Left lobe of liver (tissue), 2 donors: ENCODE measurements around the gene CNST. TPM values are rescaled to one million over a fixed set of nuclear protein-coding genes. Genes with fewer than 3 reads are reported as not detected.
A peak's percentile ranks its signal among the peaks of the same experiment; 100 is the strongest.
"Not testable (repeated sequence)": the region's sequence is repeated elsewhere in the genome, so short reads cannot be mapped to it uniquely, and the experiment has no call there.

Experiments
- ATAC-seq: fragments of 200-7000 bp; cut with Tn5 transposase; one replicate; pipeline ENCODE4 v1.9.1; 2020; ENCODE audit warnings: mild to moderate bottlenecking, moderate library complexity
- DNase-seq: peaks from one replicate; pipeline ENCODE4 v3.0.0-alpha.2; 2020; ENCODE audit warnings: low spot score
- total RNA-seq: library from RNA; stranded (reverse); gene quantifications from one replicate; pipeline ENCODE4 v1.2.1, GENCODE V29; 2021
- donor health status: DM: no; HTN: no; CAD: no; lungs with moderate emphysema.
- donor health status: DM: no; HTN: yes; CAD: no.

CNST gene
- total RNA-seq, 1 donor from 2014 or later, result 16.5 TPM

DNA sequence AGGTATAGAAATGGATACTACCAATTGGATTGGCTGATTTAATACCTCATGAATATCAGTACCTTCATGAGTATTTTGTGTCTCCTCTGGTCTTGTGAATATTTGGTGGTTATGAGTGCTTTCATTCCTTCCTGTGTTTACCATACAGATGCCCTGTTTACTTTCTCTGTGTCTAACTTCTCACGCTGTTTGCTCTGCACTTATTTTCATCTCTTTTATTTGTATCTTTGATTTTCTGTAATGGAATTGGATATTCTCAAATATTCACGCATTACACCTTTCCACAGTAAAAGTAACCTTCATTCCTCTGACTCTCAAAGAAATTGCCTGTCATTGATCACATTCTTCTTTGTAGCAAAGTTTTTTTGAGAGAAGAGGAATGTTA lies 16.8 kb downstream of the CNST start:
- DNase-seq (no peak), ATAC-seq (peak; percentile 7)

DNA sequence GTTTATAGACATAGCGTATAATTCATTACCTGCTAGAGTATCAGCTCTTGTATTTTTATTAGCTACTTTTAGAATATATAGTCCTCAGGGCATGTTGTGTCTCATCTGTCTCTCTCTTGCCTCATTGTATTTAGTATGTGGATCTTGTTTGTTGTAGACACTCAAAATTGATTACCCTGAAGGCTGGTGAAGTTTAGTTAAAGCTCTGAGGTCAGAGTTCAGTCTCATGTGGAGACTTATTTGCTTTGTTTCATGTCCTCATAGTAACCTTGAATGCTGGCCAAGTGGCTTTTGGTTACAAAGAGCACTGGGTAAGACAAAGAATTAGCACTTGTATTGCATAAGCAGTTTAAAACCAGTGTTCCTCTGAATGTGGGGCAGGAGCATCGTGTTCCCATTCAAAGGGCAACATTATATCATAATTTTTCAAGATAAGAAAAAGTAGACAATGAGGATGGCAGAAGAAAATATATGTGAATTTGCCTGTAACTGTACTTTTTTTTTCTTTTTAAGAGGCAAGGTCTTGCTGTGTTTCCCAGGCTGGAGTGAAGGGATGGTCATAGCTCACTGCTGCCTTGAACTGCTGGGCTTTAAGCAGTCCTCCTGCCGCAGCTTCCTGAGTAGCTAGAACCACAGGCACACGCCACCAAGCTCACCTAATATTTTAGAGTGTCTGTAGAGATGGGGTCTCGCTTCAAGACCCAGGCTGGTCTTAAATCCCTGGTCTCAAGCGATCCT lies 17.4 kb downstream of the CNST start:
- DNase-seq, result peak; percentile 80

DNA sequence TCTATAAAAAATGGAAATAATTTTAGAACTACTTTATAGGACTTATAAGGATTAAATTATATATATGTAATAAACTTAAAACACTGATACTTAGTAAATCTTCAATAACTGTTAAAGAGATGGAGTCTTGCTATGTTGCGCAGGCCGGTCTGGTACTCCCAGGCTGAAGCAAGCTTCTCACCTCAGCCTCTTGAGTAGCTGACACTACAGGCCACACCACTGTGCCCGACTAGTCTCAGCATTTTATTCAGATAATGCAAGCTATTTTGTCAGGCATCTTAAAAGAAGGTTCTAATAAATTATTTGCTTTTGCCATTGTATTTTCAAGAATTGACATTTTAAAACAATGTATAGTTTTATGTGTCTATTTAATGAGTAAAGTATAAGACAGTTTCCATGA lies 20.8 kb downstream of the CNST start:
- DNase-seq (no peak), ATAC-seq (no peak)

More for the DNA sequence above, 17.4 kb downstream of the CNST start:
- ATAC-seq, result peak; percentile 66

DNA sequence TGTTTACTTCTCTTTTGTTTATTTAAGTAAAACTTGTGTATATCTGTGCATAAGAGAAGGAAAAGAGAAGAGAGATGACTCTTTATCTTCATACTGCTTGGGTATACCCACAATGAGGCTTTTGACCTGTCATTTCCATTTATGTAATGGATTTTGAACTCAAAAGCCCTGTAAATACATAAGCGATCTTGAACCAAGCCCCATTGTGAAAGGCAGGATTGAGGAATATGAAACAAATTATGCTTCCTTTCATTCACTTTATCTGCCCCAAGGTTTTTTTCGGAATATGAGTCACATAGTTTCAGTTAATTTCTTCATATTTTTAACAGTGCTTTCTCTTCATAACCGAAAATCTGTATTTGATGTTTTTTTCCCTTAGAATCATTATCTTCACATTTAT lies 21.4 kb downstream of the CNST start:
- DNase-seq (no peak), ATAC-seq (peak; percentile 15)

DNA sequence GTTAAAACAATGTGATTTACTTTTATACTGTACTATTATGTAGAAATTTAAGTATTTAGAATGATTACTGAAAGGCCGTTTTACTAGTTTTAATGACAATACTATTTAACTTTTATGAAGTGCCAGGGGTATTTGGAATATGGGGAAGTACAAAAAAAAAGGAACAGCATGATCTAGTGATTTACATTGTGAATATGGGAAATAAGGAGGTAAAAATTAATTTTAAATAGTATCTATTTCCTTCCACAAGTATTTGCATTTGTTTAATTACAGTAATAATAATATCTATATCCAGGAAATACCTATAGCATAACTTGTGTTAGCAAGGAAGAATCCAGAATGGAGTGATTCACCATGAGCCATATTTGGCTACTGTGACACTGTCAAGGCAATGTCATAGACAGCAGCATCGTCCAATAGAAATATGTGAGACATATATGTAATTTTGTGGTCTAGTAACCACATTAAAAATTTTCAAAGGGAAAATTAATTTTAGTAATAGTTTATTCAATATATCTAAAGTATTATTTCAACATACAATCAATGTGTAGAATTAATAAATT lies 22.0 kb downstream of the CNST start:
- ATAC-seq (no peak), DNase-seq (no peak)

DNA sequence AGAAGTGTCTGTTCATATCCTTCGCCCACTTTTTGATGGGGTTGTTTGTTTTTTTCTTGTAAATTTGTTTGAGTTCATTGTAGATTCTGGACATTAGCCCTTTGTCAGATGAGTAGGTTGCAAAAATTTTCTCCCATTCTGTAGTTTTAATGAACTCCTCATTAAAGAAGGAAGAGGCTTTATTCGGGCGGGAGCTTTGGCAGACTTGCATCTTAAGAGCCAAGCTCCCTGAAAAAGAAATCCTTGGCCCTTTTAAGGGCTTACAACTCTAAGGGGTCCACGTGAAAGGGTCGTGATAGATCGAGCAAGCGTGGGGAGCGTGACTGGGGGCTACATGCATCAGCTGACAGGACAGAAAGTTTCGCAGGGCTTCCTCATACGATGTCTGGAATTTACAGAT lies 23.7 kb downstream of the CNST start:
- not testable (repeated sequence) for ATAC-seq, DNase-seq

DNA sequence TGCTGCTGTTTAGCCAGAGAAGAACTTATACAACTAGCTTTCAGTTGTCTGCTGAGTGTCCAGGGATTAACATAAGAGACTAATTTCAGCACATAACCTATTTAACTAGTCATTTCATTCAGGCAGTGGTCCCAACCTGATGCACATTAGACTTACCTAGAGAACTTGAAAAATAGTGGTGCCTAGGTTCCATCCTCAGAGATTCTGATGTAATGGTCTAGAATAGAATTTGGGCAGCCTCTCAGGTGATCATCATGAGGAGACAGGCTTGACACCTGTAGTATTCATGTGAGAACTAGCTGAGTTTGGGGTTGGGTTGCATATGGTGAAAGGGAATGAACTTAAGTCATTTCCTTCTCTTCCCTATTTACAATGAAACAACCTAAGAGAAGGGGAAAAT lies 24.8 kb downstream of the CNST start:
- no peak for ATAC-seq

DNA sequence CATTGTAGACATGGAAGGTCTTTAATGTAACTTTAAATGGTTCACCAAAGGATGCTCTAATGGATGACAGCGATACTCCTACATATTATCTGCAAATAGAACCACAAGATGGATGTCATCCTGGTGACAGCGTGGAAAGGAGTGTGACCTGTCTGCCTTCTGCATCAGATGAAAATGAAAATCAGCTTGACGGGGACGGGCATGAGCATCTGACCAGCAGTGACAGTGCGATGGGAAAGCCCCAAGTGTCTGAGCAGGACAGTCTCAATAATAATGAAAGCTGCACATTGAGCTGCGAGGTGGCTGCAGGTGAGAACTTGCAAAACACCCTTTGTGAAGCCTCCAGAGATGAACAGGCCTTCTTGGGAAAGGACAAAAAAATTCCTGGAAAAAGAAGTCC lies 25.2 kb downstream of the CNST start:
- no peak for ATAC-seq
- DNase-seq, result no peak

More for the DNA sequence above, 24.8 kb downstream of the CNST start:
- no peak for DNase-seq

DNA sequence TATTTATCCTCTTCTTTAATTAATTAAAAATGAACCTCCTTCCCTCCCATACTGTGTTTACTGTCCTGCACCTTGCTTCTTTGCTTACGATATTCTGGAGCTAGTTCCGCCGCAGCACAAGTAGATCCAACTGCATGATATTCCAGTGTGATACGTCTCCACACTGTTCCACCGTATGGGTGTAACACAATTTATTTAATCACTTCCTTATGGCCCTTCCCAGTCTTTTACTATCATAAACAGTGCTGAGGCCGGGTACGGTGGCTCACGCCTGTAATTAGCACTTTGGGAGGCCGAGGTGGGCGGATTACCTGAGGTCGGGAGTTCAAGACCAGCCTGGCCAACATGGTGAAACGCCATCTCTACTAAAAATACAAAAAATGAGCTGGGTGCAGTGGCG lies 25.7 kb downstream of the CNST start:
- ATAC-seq (no peak), DNase-seq (no peak)

DNA sequence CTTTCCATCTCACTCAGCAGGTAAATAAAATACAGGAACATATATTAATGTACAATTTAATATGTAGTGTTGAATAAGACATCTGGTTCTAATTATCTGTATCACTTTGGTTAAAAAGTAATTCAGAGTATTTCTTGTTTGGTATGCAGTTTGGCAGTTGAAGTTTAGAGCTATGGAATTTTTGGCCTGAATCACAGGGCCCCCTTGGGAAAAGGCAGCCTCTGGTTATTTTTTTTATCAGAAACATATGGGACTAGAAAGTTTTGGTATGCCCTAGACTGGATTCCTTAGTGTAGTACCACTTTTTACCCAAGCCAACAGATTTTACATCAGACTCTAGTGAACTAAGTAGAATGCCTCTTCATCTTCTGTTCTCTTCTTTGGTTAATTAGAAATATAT lies 26.4 kb downstream of the CNST start:
- DNase-seq (no peak), ATAC-seq (no peak)

DNA sequence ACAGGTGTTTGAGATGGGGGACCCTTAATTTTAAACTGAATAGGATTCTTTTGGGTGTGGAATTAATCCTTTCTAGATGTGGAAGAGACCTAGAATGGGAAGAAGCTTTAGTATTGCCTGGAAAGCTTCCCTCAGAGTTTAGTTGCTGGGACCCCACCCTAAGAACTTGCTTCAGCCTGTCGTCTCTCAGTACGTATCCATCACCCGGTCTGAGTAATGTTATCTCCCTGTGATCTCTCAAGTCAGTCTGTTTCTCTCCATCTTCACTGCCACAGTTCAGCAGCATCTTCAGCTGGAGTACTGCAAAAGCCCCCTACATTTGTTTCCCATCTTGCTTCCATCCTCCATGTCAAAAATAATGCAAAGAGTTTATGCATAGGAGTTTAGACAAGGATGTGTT lies 28.9 kb downstream of the CNST start:
- ATAC-seq (no peak), DNase-seq (no peak)

DNA sequence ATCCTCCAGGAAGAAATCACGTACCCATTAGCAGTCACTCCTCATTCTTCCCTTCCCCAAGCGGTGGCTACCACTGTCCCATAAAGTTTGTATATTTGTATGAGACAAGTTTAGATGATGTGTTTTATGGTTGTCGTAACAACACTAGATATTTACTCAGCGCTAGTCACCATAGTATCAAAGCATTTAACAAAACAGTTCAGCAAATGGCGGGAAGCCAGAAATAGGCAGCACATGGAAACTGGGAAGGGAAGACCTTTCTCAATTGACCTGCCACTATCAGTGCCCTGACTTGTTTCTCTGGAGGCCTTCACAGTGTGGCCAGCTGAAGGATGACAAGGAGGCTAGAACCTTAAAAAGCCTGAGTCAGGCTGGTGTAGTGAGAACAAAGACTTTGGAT lies 31.1 kb downstream of the CNST start:
- ATAC-seq (peak; percentile 62), DNase-seq (no peak)

DNA sequence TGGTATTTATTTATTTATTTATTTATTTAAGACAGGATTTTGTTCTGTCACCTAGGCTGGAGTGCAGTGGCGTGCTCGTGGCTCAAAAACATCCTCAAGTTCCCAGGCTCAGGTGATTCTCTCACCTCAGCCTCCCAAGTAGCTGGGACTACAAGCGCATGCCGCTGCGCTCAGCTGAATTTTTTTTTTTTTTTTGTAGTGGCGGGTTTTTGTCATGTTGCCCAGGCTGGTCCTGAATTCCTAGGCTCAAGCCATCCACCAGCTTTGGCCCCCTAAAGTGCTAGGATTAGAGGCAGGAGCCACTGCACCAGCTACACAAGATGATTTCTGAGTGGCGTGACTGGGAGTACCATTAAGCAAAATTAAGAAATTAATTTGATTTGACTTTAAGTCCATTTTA lies 31.7 kb downstream of the CNST start:
- DNase-seq (no peak), ATAC-seq (no peak)

DNA sequence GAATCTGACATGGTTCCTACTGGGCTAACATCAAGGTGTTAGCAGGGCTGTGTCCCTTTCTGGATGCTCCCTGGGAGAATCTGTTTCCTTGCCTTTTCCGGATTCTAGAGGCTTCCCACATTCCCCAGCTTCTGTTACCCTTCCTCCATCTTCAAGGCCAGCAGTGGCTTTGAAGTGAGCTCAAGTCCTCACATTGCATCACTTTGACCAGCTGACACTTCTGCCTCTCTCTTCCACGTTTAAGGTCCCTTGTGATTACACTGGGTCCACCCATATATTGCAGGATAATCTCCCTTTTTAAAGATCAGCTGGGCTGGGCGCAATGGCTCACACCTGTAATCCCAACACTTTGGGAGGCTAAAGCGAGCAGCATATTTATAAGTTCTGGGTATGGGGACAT lies 33.1 kb downstream of the CNST start:
- ATAC-seq (no peak), DNase-seq (no peak)

DNA sequence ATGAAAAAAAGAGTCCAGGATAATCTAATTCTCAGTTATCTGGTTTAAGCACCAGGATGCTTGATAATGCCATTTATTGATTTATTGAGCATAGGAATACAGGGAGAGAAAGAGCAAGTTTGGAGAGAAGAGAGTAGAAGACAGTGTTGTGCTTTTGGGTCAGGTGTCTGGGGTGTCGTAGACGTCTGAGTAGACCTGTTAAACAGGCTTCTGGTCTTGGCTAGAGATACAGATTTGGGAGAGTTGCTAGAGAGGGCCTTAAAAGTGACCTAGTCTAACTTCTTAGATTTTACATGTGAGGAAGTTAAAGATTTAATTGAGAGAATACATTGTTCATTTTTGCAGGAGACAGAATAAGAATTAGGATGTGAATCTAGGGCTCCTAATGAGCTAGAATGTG lies 34.3 kb downstream of the CNST start:
- DNase-seq (no peak), ATAC-seq (no peak)

DNA sequence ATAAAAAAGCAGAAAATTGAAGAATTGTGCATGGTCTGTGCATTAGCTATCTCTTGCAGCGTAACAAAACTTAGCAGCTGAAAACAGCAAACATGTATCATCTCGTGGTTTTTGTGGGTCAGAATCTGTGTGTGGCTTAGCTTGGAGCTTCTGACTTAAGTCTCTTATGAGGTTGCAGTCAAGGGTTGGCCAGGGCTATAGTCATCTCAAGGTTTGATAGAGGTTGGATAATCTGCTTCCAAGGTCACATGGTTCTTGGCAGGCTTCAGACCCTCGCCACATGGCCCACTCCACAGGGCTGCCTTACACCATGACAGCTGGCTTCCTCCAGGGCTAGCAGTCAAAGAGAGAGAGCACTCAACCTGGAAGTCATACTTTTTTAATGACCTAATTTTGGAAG lies 35.9 kb downstream of the CNST start:
- ATAC-seq (no peak), DNase-seq (no peak)

DNA sequence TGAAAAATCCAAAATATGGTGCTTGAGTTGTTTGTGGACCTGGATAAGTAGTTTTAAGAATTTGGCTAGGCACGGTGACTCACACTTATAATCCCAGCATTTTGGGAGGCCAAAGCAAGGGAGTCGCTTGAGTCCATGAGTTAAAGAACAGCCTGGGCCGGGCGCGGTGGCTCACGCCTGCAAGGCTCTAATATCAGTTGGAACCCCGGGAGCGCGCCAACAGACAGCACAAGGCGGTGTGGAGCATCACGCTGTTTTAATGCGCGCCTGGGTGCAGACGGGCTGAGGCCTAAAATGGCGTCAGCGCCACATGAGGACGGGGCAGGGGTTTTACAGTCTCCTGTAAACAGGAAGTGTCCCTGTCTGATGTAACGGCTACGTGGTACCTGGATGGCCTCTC lies 39.0 kb downstream of the CNST start:
- ATAC-seq, DNase-seq: not testable (repeated sequence)

DNA sequence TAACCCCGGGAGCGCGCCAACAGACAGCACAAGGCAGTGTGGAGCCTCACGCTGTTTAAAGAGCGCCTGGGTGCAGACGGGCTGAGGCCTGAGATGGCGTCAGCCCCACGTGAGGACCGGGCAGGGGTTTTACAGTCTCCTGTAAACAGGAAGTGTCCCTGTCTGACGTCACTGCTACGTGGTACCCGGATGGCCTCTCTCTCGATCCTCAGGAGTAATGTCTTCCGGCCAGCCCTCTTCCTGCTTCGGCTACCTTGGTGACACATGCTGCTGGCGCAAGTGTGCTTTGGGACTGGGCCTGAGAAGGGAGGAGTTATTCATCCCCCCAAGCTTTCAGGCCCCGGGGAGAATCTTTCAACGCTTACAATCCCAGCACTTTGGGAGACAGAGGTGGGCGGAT lies 41.2 kb downstream of the CNST start:
- DNase-seq (no peak), ATAC-seq (no peak)

DNA sequence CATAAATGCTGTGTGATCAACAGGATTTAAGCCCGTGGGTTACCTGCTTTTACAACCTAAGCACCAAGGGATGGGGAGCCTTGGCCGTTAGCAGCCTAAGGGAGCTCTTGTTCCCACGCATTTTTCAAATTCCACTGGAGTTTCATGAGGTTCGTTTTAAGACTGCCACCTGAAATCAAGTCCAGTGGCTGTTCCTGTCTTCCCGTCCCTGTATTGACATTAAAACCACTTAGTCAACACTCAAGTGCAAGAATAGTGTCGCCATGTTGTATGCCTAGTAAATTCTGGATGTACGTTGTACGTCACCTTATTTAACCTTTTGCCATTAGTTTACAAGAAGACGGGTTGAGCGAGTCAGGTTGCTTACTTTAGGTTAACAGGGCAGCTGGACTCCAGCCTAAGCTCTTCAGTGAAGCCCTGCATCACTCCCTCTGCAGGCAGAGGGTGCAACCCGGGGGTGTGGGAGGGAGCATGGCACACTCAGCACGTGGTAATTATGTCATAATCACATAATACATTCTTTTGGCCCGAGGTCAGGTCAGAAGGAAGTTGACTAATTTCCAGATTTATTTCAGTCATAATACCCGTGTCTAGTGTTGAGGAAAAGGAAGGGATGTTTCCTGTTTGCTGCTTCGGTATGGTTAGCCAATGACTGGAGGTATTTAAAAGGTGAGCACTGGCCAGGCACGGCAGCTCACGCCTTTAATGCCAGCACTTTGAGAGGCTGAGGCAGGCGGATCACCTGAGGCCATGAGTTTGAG lies 42.5 kb downstream of the CNST start:
- ATAC-seq (peak; percentile 85), DNase-seq (peak; percentile 62)

DNA sequence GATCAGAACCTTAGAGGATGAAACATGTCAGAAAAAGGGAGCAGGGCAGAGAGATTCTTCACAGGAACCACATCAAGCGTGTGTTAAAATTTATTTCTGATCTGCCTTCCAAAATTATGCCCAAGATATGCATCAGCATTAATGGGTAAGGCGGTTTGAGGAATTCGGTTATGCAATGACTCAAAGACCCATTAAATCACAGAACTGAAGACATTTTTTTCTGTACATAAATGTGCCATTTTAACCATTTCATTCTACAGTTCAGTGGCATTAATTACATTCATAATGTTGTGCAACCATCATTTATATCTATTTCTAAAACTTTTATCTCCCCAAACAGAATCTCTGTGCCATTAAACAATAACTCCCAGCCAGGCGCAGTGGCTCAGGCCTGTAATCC lies 43.4 kb downstream of the CNST start:
- ATAC-seq (no peak), DNase-seq (no peak)

DNA sequence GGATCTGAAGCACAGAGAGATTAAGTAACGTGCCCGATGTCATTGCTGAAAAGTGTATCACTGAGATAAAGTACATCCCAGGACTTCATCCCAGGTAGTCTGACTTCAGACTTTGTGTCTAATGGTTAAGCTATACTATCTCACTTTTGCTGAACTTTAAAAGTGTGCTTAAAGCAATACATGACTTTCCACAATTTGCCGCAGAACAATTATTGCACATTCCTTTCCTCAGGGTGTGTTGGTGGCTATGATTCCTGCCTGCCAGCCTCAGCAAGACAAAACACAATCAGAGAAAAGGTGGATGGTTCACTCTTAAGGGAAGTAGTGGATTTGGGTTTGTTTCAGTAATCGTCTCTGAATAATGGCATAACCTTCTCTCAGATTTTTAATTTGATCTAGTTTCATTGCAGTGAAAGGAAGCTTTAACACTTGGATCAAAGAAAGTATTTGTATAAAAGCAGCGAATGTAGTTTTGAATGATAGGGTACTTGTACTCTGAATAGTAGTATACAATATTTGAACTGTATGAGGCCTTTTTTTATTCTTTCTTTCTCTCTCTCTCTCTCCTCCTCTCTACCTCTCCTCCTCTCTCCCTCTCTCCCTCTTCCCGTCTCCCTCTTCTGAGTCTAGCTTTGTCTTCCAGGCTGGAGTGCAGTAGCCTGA lies 47.0 kb downstream of the CNST start:
- no peak for ATAC-seq
- no peak for DNase-seq

DNA sequence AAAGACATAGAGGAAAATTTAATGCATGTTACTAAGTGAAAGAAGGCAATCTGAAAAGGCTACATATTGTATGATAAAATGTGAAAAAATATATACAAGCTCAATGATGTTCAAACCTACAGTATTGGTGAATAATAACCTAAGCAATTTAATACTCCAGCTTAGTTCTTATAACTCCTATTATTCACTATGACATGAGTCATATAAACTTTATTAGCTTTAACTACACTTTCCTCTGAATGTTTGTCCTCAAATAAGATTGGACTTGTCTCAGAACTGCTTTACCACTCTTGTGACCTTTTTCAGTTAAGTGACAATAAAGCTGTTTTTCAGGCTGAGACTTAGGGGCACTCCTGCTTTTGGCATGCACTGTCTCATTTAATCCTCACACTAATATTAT lies 50.9 kb downstream of the CNST start:
- DNase-seq (no peak), ATAC-seq (no peak)
